ENCODE results near the gene EFNA3.
A peak's percentile ranks its signal among the peaks of the same experiment; 100 is the strongest.

The EFNA3 gene

GRCh38 chr1:155057788-155058211 is 20.8 kb upstream of the EFNA3 start:
- Histone ChIP-seq H3K27me3 (replicated peaks; ENCODE audit: control insufficient read depth, insufficient read depth, low read length, poor library complexity, severe bottlenecking) (no peaks in the 10 kb centered on the region), H3K4me3 (ENCODE audit: insufficient read depth, low read depth, low read length, poor library complexity, severe bottlenecking) (no peak overlapping the region), H3K27ac (ENCODE audit: insufficient read depth, low read length, poor library complexity, severe bottlenecking) (no peak overlapping the region), H3K4me1 (ENCODE audit: control insufficient read depth, insufficient read depth, low read length, poor library complexity, severe bottlenecking) (peaks cover 24% of the 10 kb centered on the region), H3K36me3 (ENCODE audit: control insufficient read depth, insufficient read depth, low read length) (peaks cover 28% of the 10 kb centered on the region), H3K9me3 (ENCODE audit: control insufficient read depth, low read length) (no peaks in the 10 kb centered on the region)
- DNase-seq: no peak

- Histone ChIP-seq H3K27ac (ENCODE audit: insufficient read depth, low read length, poor library complexity, severe bottlenecking) (no peak overlapping the region), H3K27me3 (replicated peaks; ENCODE audit: control insufficient read depth, insufficient read depth, low read length, poor library complexity, severe bottlenecking) (no peaks in the 10 kb centered on the region), H3K9me3 (ENCODE audit: control insufficient read depth, low read length) (no peaks in the 10 kb centered on the region), H3K4me1 (ENCODE audit: control insufficient read depth, insufficient read depth, low read length, poor library complexity, severe bottlenecking) (peaks cover 28% of the 10 kb centered on the region), H3K36me3 (ENCODE audit: control insufficient read depth, insufficient read depth, low read length) (peaks cover 28% of the 10 kb centered on the region), H3K4me3 (ENCODE audit: insufficient read depth, low read depth, low read length, poor library complexity, severe bottlenecking) (no peak overlapping the region)
- DNase-seq: no peak
Measured at GRCh38 chr1:155060736-155061135, 17.9 kb upstream of the EFNA3 start.

GRCh38 chr1:155061381-155062150 is 17.1 kb upstream of the EFNA3 start:
- Histone ChIP-seq H3K36me3 (ENCODE audit: control insufficient read depth, insufficient read depth, low read length) (peaks cover 24% of the 10 kb centered on the region), H3K4me3 (ENCODE audit: insufficient read depth, low read depth, low read length, poor library complexity, severe bottlenecking) (no peak overlapping the region), H3K4me1 (ENCODE audit: control insufficient read depth, insufficient read depth, low read length, poor library complexity, severe bottlenecking) (peaks cover 28% of the 10 kb centered on the region), H3K27ac (ENCODE audit: insufficient read depth, low read length, poor library complexity, severe bottlenecking) (no peak overlapping the region), H3K27me3 (replicated peaks; ENCODE audit: control insufficient read depth, insufficient read depth, low read length, poor library complexity, severe bottlenecking) (no peaks in the 10 kb centered on the region), H3K9me3 (ENCODE audit: control insufficient read depth, low read length) (no peaks in the 10 kb centered on the region)
- DNase-seq: peak; percentile 83 to 91 (median 89)

GRCh38 chr1:155062151-155062686 is 16.4 kb upstream of the EFNA3 start:
- DNase-seq: no peak
- no peak overlapping the region for H3K27ac ChIP-seq (ENCODE audit: insufficient read depth, low read length, poor library complexity, severe bottlenecking)
- H3K36me3 ChIP-seq (ENCODE audit: control insufficient read depth, insufficient read depth, low read length): peaks cover 18% of the 10 kb centered on the region
- H3K4me1 ChIP-seq (ENCODE audit: control insufficient read depth, insufficient read depth, low read length, poor library complexity, severe bottlenecking): peaks cover 28% of the 10 kb centered on the region
- H3K27me3 ChIP-seq (replicated peaks; ENCODE audit: control insufficient read depth, insufficient read depth, low read length, poor library complexity, severe bottlenecking): no peaks in the 10 kb centered on the region
- H3K4me3 ChIP-seq (ENCODE audit: insufficient read depth, low read depth, low read length, poor library complexity, severe bottlenecking): peak overlapping the region; percentile 92
- no peaks in the 10 kb centered on the region for H3K9me3 ChIP-seq (ENCODE audit: control insufficient read depth, low read length)

- DNase-seq: peak; percentile 31 to 49 (median 43)
- H3K4me1 ChIP-seq (ENCODE audit: control insufficient read depth, insufficient read depth, low read length, poor library complexity, severe bottlenecking): peaks cover 28% of the 10 kb centered on the region
- peaks cover 12% of the 10 kb centered on the region for H3K36me3 ChIP-seq (ENCODE audit: control insufficient read depth, insufficient read depth, low read length)
- H3K27ac ChIP-seq (ENCODE audit: insufficient read depth, low read length, poor library complexity, severe bottlenecking): peak overlapping the region; percentile 15
- no peaks in the 10 kb centered on the region for H3K27me3 ChIP-seq (replicated peaks; ENCODE audit: control insufficient read depth, insufficient read depth, low read length, poor library complexity, severe bottlenecking)
- H3K4me3 ChIP-seq (ENCODE audit: insufficient read depth, low read depth, low read length, poor library complexity, severe bottlenecking): peak overlapping the region; percentile 92
- H3K9me3 ChIP-seq (ENCODE audit: control insufficient read depth, low read length): no peaks in the 10 kb centered on the region
Measured at GRCh38 chr1:155062702-155063411, 15.8 kb upstream of the EFNA3 start.

- H3K4me1 ChIP-seq (ENCODE audit: control insufficient read depth, insufficient read depth, low read length, poor library complexity, severe bottlenecking): peaks cover 28% of the 10 kb centered on the region
- H3K27me3 ChIP-seq (replicated peaks; ENCODE audit: control insufficient read depth, insufficient read depth, low read length, poor library complexity, severe bottlenecking): no peaks in the 10 kb centered on the region
- peak within 1 kb of the TSS; percentile 92 for H3K4me3 ChIP-seq (ENCODE audit: insufficient read depth, low read depth, low read length, poor library complexity, severe bottlenecking)
- peak; percentile 63 to 75 (median 73) for DNase-seq
- peaks cover 6% of the 10 kb centered on the region for H3K36me3 ChIP-seq (ENCODE audit: control insufficient read depth, insufficient read depth, low read length)
- peak within 1 kb of the TSS; percentile 15 for H3K27ac ChIP-seq (ENCODE audit: insufficient read depth, low read length, poor library complexity, severe bottlenecking)
- H3K9me3 ChIP-seq (ENCODE audit: control insufficient read depth, low read length): no peaks in the 10 kb centered on the region
Measured at GRCh38 chr1:155063550-155064110, 15.0 kb upstream of the EFNA3 start, which contains the start of gene EFNA4. TSS of gene EFNA4 (plus strand) at chr1:155063740. CDS start at chr1:155063824, 84 bp downstream.

- peaks cover 28% of the 10 kb centered on the region for H3K4me1 ChIP-seq (ENCODE audit: control insufficient read depth, insufficient read depth, low read length, poor library complexity, severe bottlenecking)
- peak overlapping the region; percentile 92 for H3K4me3 ChIP-seq (ENCODE audit: insufficient read depth, low read depth, low read length, poor library complexity, severe bottlenecking)
- H3K27me3 ChIP-seq (replicated peaks; ENCODE audit: control insufficient read depth, insufficient read depth, low read length, poor library complexity, severe bottlenecking): no peaks in the 10 kb centered on the region
- DNase-seq: peak in 1 of 3 donors; percentile 21
- H3K36me3 ChIP-seq (ENCODE audit: control insufficient read depth, insufficient read depth, low read length): peaks cover 12% of the 10 kb centered on the region
- H3K27ac ChIP-seq (ENCODE audit: insufficient read depth, low read length, poor library complexity, severe bottlenecking): no peak overlapping the region
- H3K9me3 ChIP-seq (ENCODE audit: control insufficient read depth, low read length): no peaks in the 10 kb centered on the region
Measured at GRCh38 chr1:155064111-155064831, 14.4 kb upstream of the EFNA3 start.

- Histone ChIP-seq H3K27me3 (replicated peaks; ENCODE audit: control insufficient read depth, insufficient read depth, low read length, poor library complexity, severe bottlenecking) (no peaks in the 10 kb centered on the region), H3K4me3 (ENCODE audit: insufficient read depth, low read depth, low read length, poor library complexity, severe bottlenecking) (no peak overlapping the region), H3K27ac (ENCODE audit: insufficient read depth, low read length, poor library complexity, severe bottlenecking) (no peak overlapping the region), H3K4me1 (ENCODE audit: control insufficient read depth, insufficient read depth, low read length, poor library complexity, severe bottlenecking) (peaks cover 28% of the 10 kb centered on the region), H3K9me3 (ENCODE audit: control insufficient read depth, low read length) (no peaks in the 10 kb centered on the region), H3K36me3 (ENCODE audit: control insufficient read depth, insufficient read depth, low read length) (peaks cover 19% of the 10 kb centered on the region)
- DNase-seq: no peak
Measured at GRCh38 chr1:155064832-155065429, 13.7 kb upstream of the EFNA3 start.

- Histone ChIP-seq H3K4me3 (ENCODE audit: insufficient read depth, low read depth, low read length, poor library complexity, severe bottlenecking) (no peak overlapping the region), H3K27ac (ENCODE audit: insufficient read depth, low read length, poor library complexity, severe bottlenecking) (no peak overlapping the region), H3K27me3 (replicated peaks; ENCODE audit: control insufficient read depth, insufficient read depth, low read length, poor library complexity, severe bottlenecking) (no peaks in the 10 kb centered on the region), H3K9me3 (ENCODE audit: control insufficient read depth, low read length) (no peaks in the 10 kb centered on the region), H3K36me3 (ENCODE audit: control insufficient read depth, insufficient read depth, low read length) (peaks cover 14% of the 10 kb centered on the region), H3K4me1 (ENCODE audit: control insufficient read depth, insufficient read depth, low read length, poor library complexity, severe bottlenecking) (peaks cover 35% of the 10 kb centered on the region)
- DNase-seq: no peak
Measured at GRCh38 chr1:155066777-155067176, 11.9 kb upstream of the EFNA3 start.

Data from effector memory CD4-positive, alpha-beta T cell (primary cell).